Caco-2 (cell line): ENCODE results near the gene MYO16. TPM values are rescaled to one million over a fixed set of nuclear protein-coding genes. Genes with fewer than 3 reads are reported as not detected.
"Not testable (repeated sequence)": the region's sequence is repeated elsewhere in the genome, so short reads cannot be mapped to it uniquely, and the experiment has no call there.

ENCODE experiments used
- BruUV-seq: library from RNA; stranded (reverse); fragments of 400-500 nt; replicated peaks from 2 replicates; lab custom pipeline; 2021; lab: Mats Ljungman, UMichigan
- CTCF ChIA-PET: fragments of 300-600 bp; sonication (Branson Sonifier 250); formaldehyde crosslinking; loops from one replicate; lab custom pipeline; 2022; ENCODE audit warnings: antibody characterized with exemption; lab: Charles Lee
- POLR2A ChIA-PET: fragments of 300-600 bp; sonication (Branson Sonifier 250); formaldehyde crosslinking; loops from one replicate; lab custom pipeline; 2022; ENCODE audit warnings: antibody characterized with exemption; lab: Charles Lee
- DNase-seq, 2 experiments: peaks; one replicate each; pipeline versions ENCODE4 v3.0.0 to v3.0.0-alpha.2; 2020 to 2022
- H3K27me3 ChIP-seq: replicated peaks from 2 replicates; pipeline ENCODE4 v1.6.0; 2011; ENCODE audit warnings: low read length; ENCODE audit not compliant: control insufficient read depth, insufficient read depth
- H3K36me3 ChIP-seq: 2 replicates; pipeline ENCODE4 v1.5.1; 2011; ENCODE audit warnings: low read length; ENCODE audit not compliant: control insufficient read depth, insufficient read depth
- H3K4me1 ChIP-seq: fragments of 250-450 bp; sonication (Bioruptor Pico); 2 replicates; pipeline ENCODE4 v1.5.1; 2020; ENCODE audit warnings: mild to moderate bottlenecking
- H3K4me3 ChIP-seq: 2 replicates; pipeline ENCODE4 v1.5.1; 2011; ENCODE audit warnings: low read depth, mild to moderate bottlenecking, control low read depth, low read length
- H3K9me3 ChIP-seq: fragments of 250-450 bp; sonication (Bioruptor Pico); 2 replicates; pipeline ENCODE4 v1.5.1; 2020; ENCODE audit warnings: mild to moderate bottlenecking, moderate library complexity
- H3K27ac Mint-ChIP-seq: one replicate; pipeline ENCODE4 v1.8.0; 2022; ENCODE audit warnings: mixed read lengths; ENCODE audit not compliant: unreplicated experiment
- H3K27me3 Mint-ChIP-seq: one replicate; pipeline ENCODE4 v1.8.0; 2022; ENCODE audit warnings: mixed read lengths; ENCODE audit not compliant: insufficient read depth, unreplicated experiment
- H3K36me3 Mint-ChIP-seq: one replicate; pipeline ENCODE4 v1.8.0; 2022; ENCODE audit warnings: mild to moderate bottlenecking, mixed read lengths; ENCODE audit not compliant: insufficient read depth, unreplicated experiment
- H3K4me1 Mint-ChIP-seq: one replicate; pipeline ENCODE4 v1.8.0; 2022; ENCODE audit warnings: low read depth, mixed read lengths; ENCODE audit not compliant: unreplicated experiment
- H3K4me3 Mint-ChIP-seq: one replicate; pipeline ENCODE4 v1.8.0; 2022; ENCODE audit warnings: mild to moderate bottlenecking, moderate library complexity, mixed read lengths; ENCODE audit not compliant: unreplicated experiment
- H3K9me3 Mint-ChIP-seq: one replicate; pipeline ENCODE4 v1.8.0; 2022; ENCODE audit warnings: mixed read lengths; ENCODE audit not compliant: unreplicated experiment
- CTCF ChIP-seq, 2 experiments: fragments of 200-600 bp in 1 of 2; IDR thresholded peaks; 1 replicate in 1 of 2; 2 replicates in 1 of 2; pipeline versions ENCODE4 v1.5.1 to v1.8.0; 2011 to 2022; ENCODE audit warnings: antibody characterized with exemption in 1 of 2, control low read depth in 1 of 2, inconsistent platforms in 1 of 2, low read depth in 1 of 2, low read length in 1 of 2, mild to moderate bottlenecking in 1 of 2, moderate library complexity in 1 of 2; ENCODE audit not compliant: insufficient read depth in 1 of 2, severe bottlenecking in 1 of 2, unreplicated experiment in 1 of 2
- intact Hi-C: fragments of 100-400 bp; cut with micrococcal nuclease; formaldehyde crosslinking; loops from one replicate; pipeline ENCODE4 v1.10.0; 2022; ENCODE audit not compliant: unreplicated experiment
- total RNA-seq: library from RNA; stranded (reverse); gene quantifications from 2 replicates; pipeline ENCODE4 v1.2.3, GENCODE V29; 2022

Gene MYO16
- total RNA-seq, 1 experiment from 2014 or later = not detected

- Mint-ChIP-seq H3K4me3 (no peak overlapping the region), H3K27ac (no peak overlapping the region), H3K27me3 (no peaks in the 10 kb centered on the region), H3K4me1 (peaks cover 9% of the 10 kb centered on the region), H3K9me3 (no peaks in the 10 kb centered on the region), H3K36me3 (no peaks in the 10 kb centered on the region)
- ChIA-PET POLR2A (no interaction called here), CTCF (no interaction called here)
- no peaks in the 10 kb centered on the region for H3K36me3 ChIP-seq
- no TSS peak for BruUV-seq
- H3K9me3 ChIP-seq = peaks cover 6% of the 10 kb centered on the region; the same call in 1 of the 2 replicates
- TF ChIP-seq CTCF (IDR thresholded peaks at IDR 0.05; ENCODE audit: insufficient read depth in 1 of 2, low read depth in 1 of 2, low read length in 1 of 2, severe bottlenecking in 1 of 2, unreplicated experiment in 1 of 2) = no peak
- H3K4me1 ChIP-seq = peaks cover 11% of the 10 kb centered on the region
- intact Hi-C loops = no loop called here
- DNase-seq = no peak
- H3K4me3 ChIP-seq = no peak overlapping the region
- no peaks in the 10 kb centered on the region for H3K27me3 ChIP-seq
Measured at GRCh38 chr13:108781312-108781711, 151.9 kb downstream of the MYO16 start.

- H3K27ac Mint-ChIP-seq, POLR2A ChIA-PET, H3K4me3 ChIP-seq, H3K27me3 ChIP-seq, H3K4me3 Mint-ChIP-seq, CTCF ChIA-PET, H3K9me3 Mint-ChIP-seq, BruUV-seq, DNase-seq, H3K4me1 Mint-ChIP-seq, H3K27me3 Mint-ChIP-seq, H3K4me1 ChIP-seq, H3K36me3 Mint-ChIP-seq, H3K9me3 ChIP-seq, H3K36me3 ChIP-seq, intact Hi-C loops: not testable (repeated sequence)
Measured at GRCh38 chr13:108782480-108782879, 153.1 kb downstream of the MYO16 start.

GRCh38 chr13:108785844-108786243 is 156.4 kb downstream of the MYO16 start:
- Histone ChIP-seq H3K4me3 (no peak overlapping the region), H3K9me3 (peaks cover 6% of the 10 kb centered on the region; the same call in 1 of the 2 replicates), H3K4me1 (no peaks in the 10 kb centered on the region), H3K27me3 (no peaks in the 10 kb centered on the region), H3K36me3 (no peaks in the 10 kb centered on the region)
- Mint-ChIP-seq H3K9me3 (no peaks in the 10 kb centered on the region), H3K4me3 (no peak overlapping the region), H3K27me3 (peaks cover 3% of the 10 kb centered on the region), H3K4me1 (no peaks in the 10 kb centered on the region), H3K36me3 (no peaks in the 10 kb centered on the region), H3K27ac (no peak overlapping the region)
- no peak for DNase-seq
- POLR2A ChIA-PET = interaction anchor here (0.5 kb wide), 1 partner anchor 404 kb away, joined by 3 read pairs; no protein-coding TSS in a partner anchor
- TF ChIP-seq CTCF (IDR thresholded peaks at IDR 0.05; ENCODE audit: insufficient read depth in 1 of 2, low read depth in 1 of 2, low read length in 1 of 2, severe bottlenecking in 1 of 2, unreplicated experiment in 1 of 2) = no peak
- no TSS peak for BruUV-seq
- intact Hi-C loops = no loop called here
- CTCF ChIA-PET = no interaction called here
